B cell (primary cell): ENCODE results near the gene WIPI1. TPM values are rescaled to one million over a fixed set of nuclear protein-coding genes. Genes with fewer than 3 reads are reported as not detected.

ENCODE experiments used
- ATAC-seq: fragments of 200-7000 bp; cut with Tn5 transposase; one replicate; pipeline ENCODE4 v1.10.0; 2021; ENCODE audit warnings: low read depth, mild to moderate bottlenecking, moderate number of reproducible peaks, moderate library complexity
- CTCF ChIA-PET: fragments of 350-600 bp; sonication (Branson Sonifier 250); formaldehyde crosslinking; loops from one replicate; lab custom pipeline; 2021; ENCODE audit warnings: antibody characterized with exemption, inconsistent platforms; lab: Charles Lee
- POLR2A ChIA-PET: fragments of 350-600 bp; sonication (Branson Sonifier 250); formaldehyde crosslinking; loops from one replicate; lab custom pipeline; 2021; ENCODE audit warnings: antibody characterized with exemption; lab: Charles Lee
- DNase-seq: peaks from one replicate; pipeline ENCODE4 v3.0.0; 2013
- H2AFZ ChIP-seq: 2 replicates; pipeline ENCODE4 v1.6.1; 2012; ENCODE audit warnings: mild to moderate bottlenecking, low read depth, low read length; ENCODE audit not compliant: insufficient read depth, poor library complexity, severe bottlenecking
- H3K27ac ChIP-seq, 2 donors: 1 replicate in 1 of 2; 2 replicates in 1 of 2; pipeline ENCODE4 v1.5.1; 2012 to 2013; ENCODE audit warnings: low read length in 2 of 2, mild to moderate bottlenecking in 2 of 2, moderate library complexity in 1 of 2
- H3K27me3 ChIP-seq, 4 experiments: fragments of 200-600 bp in 1 of 4; sonication (generic) in 1 of 4; replicated peaks in 1 of 4; 1 replicate in 2 of 4; 2 replicates in 2 of 4; pipeline versions ENCODE4 v1.6.1 to v1.7.0; 2013 to 2016; ENCODE audit warnings: low read length in 3 of 4, mild to moderate bottlenecking in 2 of 4, mixed read lengths in 1 of 4, moderate library complexity in 1 of 4; ENCODE audit not compliant: insufficient read depth in 4 of 4, control insufficient read depth in 3 of 4; ENCODE audit errors: control extremely low read depth in 1 of 4
- H3K36me3 ChIP-seq, 2 experiments: replicated peaks in 1 of 2; 1 replicate in 1 of 2; 2 replicates in 1 of 2; pipeline versions ENCODE4 v1.6.1 to v1.7.1; 2013; ENCODE audit warnings: low read length in 1 of 2; ENCODE audit not compliant: insufficient read depth in 2 of 2, control insufficient read depth in 1 of 2; ENCODE audit errors: control extremely low read depth in 1 of 2, extremely low read depth in 1 of 2
- H3K4me1 ChIP-seq, 2 donors: fragments of 200-600 bp in 1 of 2; sonication (generic) in 1 of 2; 1 replicate in 1 of 2; 2 replicates in 1 of 2; pipeline versions ENCODE4 v1.5.1 to v1.6.1; 2013 to 2017; ENCODE audit warnings: low read length in 2 of 2; ENCODE audit not compliant: control insufficient read depth in 2 of 2, insufficient read depth in 2 of 2
- H3K4me2 ChIP-seq: replicated peaks from 2 replicates; pipeline ENCODE3; 2012; ENCODE audit warnings: mild to moderate bottlenecking, low read depth, low read length; ENCODE audit not compliant: poor library complexity, severe bottlenecking
- H3K4me3 ChIP-seq, 5 experiments: fragments of 200-600 bp in 1 of 5; sonication (generic) in 1 of 5; 1 replicate in 3 of 5; 2 replicates in 2 of 5; pipeline versions ENCODE4 v1.5.1 to v1.7.0; 2011 to 2016; ENCODE audit warnings: low read length in 4 of 5, mild to moderate bottlenecking in 4 of 5, low read depth in 2 of 5, control low read depth in 1 of 5, moderate library complexity in 1 of 5; ENCODE audit not compliant: insufficient read depth in 1 of 5; ENCODE audit errors: control extremely low read depth in 1 of 5, extremely low read depth in 1 of 5
- H3K79me2 ChIP-seq: fragments of 200-600 bp; sonication (generic); one replicate; pipeline ENCODE4 v1.6.0; 2016; ENCODE audit warnings: low read length; ENCODE audit not compliant: control insufficient read depth, insufficient read depth
- H3K9ac ChIP-seq: fragments of 200-600 bp; sonication (generic); 2 replicates; pipeline ENCODE4 v1.6.1; 2017; ENCODE audit warnings: mild to moderate bottlenecking, low read length, moderate library complexity
- H3K9me3 ChIP-seq, 3 donors: one replicate each; pipeline versions ENCODE4 v1.6.1 to v1.7.1; 2013; ENCODE audit warnings: low read length in 2 of 3; ENCODE audit not compliant: control insufficient read depth in 2 of 3, insufficient read depth in 1 of 3; ENCODE audit errors: control extremely low read depth in 1 of 3
- H4K20me1 ChIP-seq: 2 replicates; pipeline ENCODE4 v1.6.0; 2012; ENCODE audit warnings: mild to moderate bottlenecking, low read length; ENCODE audit not compliant: insufficient read depth, control insufficient read depth, poor library complexity, severe bottlenecking
- H3K27ac Mint-ChIP-seq: one replicate; pipeline ENCODE4 v1.8.0; 2021; ENCODE audit warnings: mixed read lengths
- H3K27me3 Mint-ChIP-seq: one replicate; pipeline ENCODE4 v1.8.0; 2021; ENCODE audit warnings: mixed read lengths
- H3K4me1 Mint-ChIP-seq: one replicate; pipeline ENCODE4 v1.8.0; 2021; ENCODE audit warnings: mixed read lengths
- H3K4me3 Mint-ChIP-seq: one replicate; pipeline ENCODE4 v1.8.0; 2021; ENCODE audit warnings: mixed read lengths
- H3K9me3 Mint-ChIP-seq: one replicate; pipeline ENCODE4 v1.8.0; 2022; ENCODE audit warnings: mixed read lengths; ENCODE audit not compliant: insufficient read depth
- CTCF ChIP-seq: fragments of 200-600 bp; IDR thresholded peaks from one replicate; pipeline ENCODE4 v1.8.0; 2022; ENCODE audit warnings: antibody characterized with exemption, mild to moderate bottlenecking
- EZH2 ChIP-seq: IDR thresholded peaks from 2 replicates; pipeline ENCODE4 v1.6.1; 2012; ENCODE audit warnings: borderline replicate concordance, low read depth, mild to moderate bottlenecking, moderate library complexity, low read length; ENCODE audit not compliant: insufficient read depth, poor library complexity, severe bottlenecking
- WGBS: methylation state at CpG from one replicate; pipeline ENCODE4 v1.1.5; 2013; ENCODE audit warnings: missing lambda C conversion rate; ENCODE audit not compliant: insufficient coverage; 5-methylcytosine and 5-hydroxymethylcytosine counted together
- intact Hi-C: fragments of 100-400 bp; cut with micrococcal nuclease; formaldehyde crosslinking; loops from one replicate; pipeline ENCODE4 v1.10.0; 2022
- polyA plus RNA-seq: library from polyadenylated mRNA; depleted of rRNA; stranded (reverse); fragments of >200 nt; gene quantifications from 2 replicates; pipeline ENCODE4 v1.2.3, GENCODE V29; 2012
- total RNA-seq, 2 donors: library from RNA; stranded (reverse); fragments of 120-200 nt in 1 of 2; gene quantifications; 1 replicate in 1 of 2; 2 replicates in 1 of 2; pipeline versions ENCODE4 v1.2.3 to v1.2.4, GENCODE V29; 2013 to 2022

The WIPI1 gene
- total and polyA plus RNA-seq, 2 donors (not counting 1 experiment from before 2014, with no cell fraction given): 6.0 to 14.7 TPM

GRCh38 chr17:68462381-68463210 lies 5.3 kb upstream of the WIPI1 start:
- DNase-seq: peak; percentile 89
- H3K4me1 Mint-ChIP-seq: peaks cover 13% of the 10 kb centered on the region
- no peaks in the 10 kb centered on the region for H3K9me3 ChIP-seq
- no peak overlapping the region for H3K4me3 ChIP-seq
- no peaks in the 10 kb centered on the region for H3K36me3 ChIP-seq
- ATAC-seq: peak; percentile 88
- 41% methylated on average over 9 of the region's 15 CpGs for WGBS
- H3K4me1 ChIP-seq: peaks cover 4 to 14% of the 10 kb centered on the region in 2 donors
- H4K20me1 ChIP-seq: no peaks in the 10 kb centered on the region
- ChIA-PET POLR2A (no interaction called here), CTCF (interaction anchor here (0.6 to 6.8 kb wide), 12 partner anchors 26 to 662 kb away, joined by 3 to 51 read pairs (median 3); no protein-coding TSS in a partner anchor)
- intact Hi-C loops: loop anchor here (1.0 kb wide), 3 partner anchors 199 to 405 kb away; no protein-coding TSS in a partner anchor
- H3K4me3 Mint-ChIP-seq: no peak overlapping the region
- H3K27me3 ChIP-seq: no peaks in the 10 kb centered on the region
- H3K27ac Mint-ChIP-seq: no peak overlapping the region
- H3K27ac ChIP-seq: no peak overlapping the region
- H3K9ac ChIP-seq: no peak overlapping the region
- no peaks in the 10 kb centered on the region for H3K79me2 ChIP-seq
- TF ChIP-seq CTCF (peak; percentile 79), EZH2 (no peak)
- peak overlapping the region; percentile 30 for H3K4me2 ChIP-seq
- no peak overlapping the region for H2AFZ ChIP-seq
- H3K9me3 Mint-ChIP-seq: no peaks in the 10 kb centered on the region
- H3K27me3 Mint-ChIP-seq: no peaks in the 10 kb centered on the region

DNA sequence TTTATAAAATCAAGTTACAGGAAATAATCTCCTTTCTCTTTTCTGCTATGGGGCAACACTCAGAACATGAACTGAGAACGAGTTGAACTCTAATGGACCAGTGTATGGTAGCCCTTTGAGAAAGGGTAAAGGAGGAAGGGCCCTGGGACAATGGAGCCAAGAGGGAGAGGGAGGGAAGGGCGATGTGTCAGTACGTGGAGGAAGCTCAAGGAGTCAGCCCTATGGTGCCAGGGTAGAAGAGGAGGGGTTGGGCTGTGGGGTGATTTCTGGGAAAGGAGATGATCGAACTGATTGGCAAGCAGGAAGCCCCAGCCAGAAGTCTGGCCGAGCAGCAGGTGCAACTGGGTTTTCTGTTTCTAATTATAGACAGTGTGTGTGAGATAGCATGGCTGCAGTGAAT lies 4.3 kb upstream of the WIPI1 start:
- Histone ChIP-seq H3K27ac (no peak overlapping the region), H3K36me3 (no peaks in the 10 kb centered on the region), H3K9ac (no peak overlapping the region), H3K27me3 (no peaks in the 10 kb centered on the region), H3K79me2 (no peaks in the 10 kb centered on the region), H3K4me1 (peaks cover 8 to 19% of the 10 kb centered on the region in 2 donors), H3K4me3 (no peak overlapping the region), H3K9me3 (no peaks in the 10 kb centered on the region), H3K4me2 (no peak overlapping the region), H4K20me1 (no peaks in the 10 kb centered on the region), H2AFZ (no peak overlapping the region)
- H3K27me3 Mint-ChIP-seq: no peaks in the 10 kb centered on the region
- H3K27ac Mint-ChIP-seq: no peak overlapping the region
- DNase-seq (no peak), ATAC-seq (no peak)
- ChIA-PET POLR2A (no interaction called here), CTCF (interaction anchor here (1.1 to 3.2 kb wide), 8 partner anchors 25 to 404 kb away, joined by 3 to 18 read pairs (median 6); no protein-coding TSS in a partner anchor)
- no peak overlapping the region for H3K4me3 Mint-ChIP-seq
- H3K4me1 Mint-ChIP-seq: peaks cover 18% of the 10 kb centered on the region
- H3K9me3 Mint-ChIP-seq: no peaks in the 10 kb centered on the region
- WGBS: 15% methylated on average over 5 of the region's 5 CpGs
- intact Hi-C loops: no loop called here
- TF ChIP-seq EZH2 (no peak), CTCF (no peak)
